K562 (cell line): ENCODE data around the gene HOXB6. TPM values are rescaled to one million over a fixed set of nuclear protein-coding genes. Genes with fewer than 3 reads are reported as not detected.

Experiments used
- ATAC-seq: fragments of 200-7000 bp; cut with Tn5 transposase; 3 replicates; pipeline ENCODE4 v1.9.1; 2020; ENCODE audit warnings: moderate library complexity
- BruUV-seq: library from RNA; stranded (reverse); fragments of 400-500 nt; replicated peaks from 2 replicates; lab custom pipeline; 2021; lab: Mats Ljungman, UMichigan
- CTCF ChIA-PET: fragments of 300-600 bp; formaldehyde crosslinking; extraction: SDS; loops from one replicate; lab custom pipeline; 2021; ENCODE audit warnings: low intra/inter-chr PET ratio; lab: Yijun Ruan, JAX
- POLR2A ChIA-PET: fragments of 300-600, 350-650 bp; sonication (Branson Sonifier 250); formaldehyde crosslinking; extraction: SDS; loops from one replicate; lab custom pipeline; 2021; ENCODE audit warnings: antibody characterized with exemption, inconsistent platforms; lab: Yijun Ruan, JAX
- DNase-seq, 4 experiments: peaks; one replicate each; pipeline versions ENCODE4 v3.0.0 to v3.0.0-alpha.2; 2011 to 2018; ENCODE audit warnings: low spot score in 3 of 4, mixed read lengths in 3 of 4; ENCODE audit errors: extremely low read depth in 1 of 4
- FAIRE-seq: peaks from 2 replicates; lab custom pipeline; 2011; peaks lifted over from hg19 to GRCh38; lab: Jason Lieb, UNC
- H2AFZ ChIP-seq: 2 replicates; pipeline ENCODE4 v1.6.0; 2011; ENCODE audit warnings: low read depth, low read length, control low read depth, inconsistent platforms
- H3K27ac ChIP-seq: fragments of 200-600 bp; 3 replicates; pipeline ENCODE4 v1.8.0; 2011; ENCODE audit warnings: low read depth, mild to moderate bottlenecking, control low read depth, inconsistent platforms, low read length, moderate library complexity, mixed read lengths; ENCODE audit errors: extremely low read depth
- H3K27me3 ChIP-seq, 2 experiments: fragments of 300-600 bp in 1 of 2; 2 replicates in 1 of 2; 3 replicates in 1 of 2; pipeline versions ENCODE4 v1.6.0 to v1.8.0; 2011; ENCODE audit warnings: inconsistent platforms in 2 of 2, low read length in 2 of 2, mild to moderate bottlenecking in 1 of 2, mixed read lengths in 1 of 2, moderate library complexity in 1 of 2; ENCODE audit not compliant: control insufficient read depth in 2 of 2, insufficient read depth in 2 of 2
- H3K36me3 ChIP-seq: fragments of 300-600 bp; 3 replicates; pipeline ENCODE4 v1.8.0; 2011; ENCODE audit warnings: mild to moderate bottlenecking, low read length, inconsistent platforms; ENCODE audit not compliant: control insufficient read depth, insufficient read depth
- H3K4me1 ChIP-seq, 2 experiments: fragments of 200-600 bp in 1 of 2; replicated peaks in 1 of 2; 2 replicates in 1 of 2; 3 replicates in 1 of 2; pipeline versions ENCODE4 v1.5.1 to v1.8.0; 2011; ENCODE audit warnings: inconsistent platforms in 2 of 2, low read length in 2 of 2, mild to moderate bottlenecking in 1 of 2, mixed read lengths in 1 of 2, moderate library complexity in 1 of 2; ENCODE audit not compliant: control insufficient read depth in 2 of 2, insufficient read depth in 2 of 2
- H3K4me2 ChIP-seq: 2 replicates; pipeline ENCODE4 v1.6.1; 2011; ENCODE audit warnings: low read length, control low read depth, inconsistent platforms, mixed read lengths; ENCODE audit not compliant: insufficient read depth
- H3K4me3 ChIP-seq: fragments of 200-600 bp; sonication (generic), shearing (Covaris generic); 2 replicates; pipeline ENCODE4 v1.5.1; 2016; ENCODE audit warnings: control low read depth, inconsistent platforms
- H3K79me2 ChIP-seq: fragments of 200-600 bp; 3 replicates; pipeline ENCODE4 v1.8.0; 2011; ENCODE audit warnings: low read length, inconsistent platforms; ENCODE audit not compliant: control insufficient read depth, insufficient read depth
- H3K9ac ChIP-seq, 2 experiments: 2 replicates each; pipeline versions ENCODE4 v1.6.0 to v1.6.1; 2011; ENCODE audit warnings: low read depth in 2 of 2, low read length in 2 of 2, control low read depth in 1 of 2, inconsistent platforms in 1 of 2, mild to moderate bottlenecking in 1 of 2, mixed read lengths in 1 of 2; ENCODE audit not compliant: insufficient read depth in 1 of 2
- H3K9me1 ChIP-seq: one replicate; pipeline ENCODE4 v1.6.0; 2011; ENCODE audit warnings: inconsistent platforms, mild to moderate bottlenecking, low read length, moderate library complexity; ENCODE audit not compliant: control insufficient read depth, insufficient read depth
- H3K9me3 ChIP-seq: replicated peaks from 2 replicates; pipeline ENCODE4 v1.5.1; 2011; ENCODE audit warnings: low read depth, low read length, inconsistent platforms; ENCODE audit not compliant: control insufficient read depth, insufficient read depth
- H4K20me1 ChIP-seq: replicated peaks from 2 replicates; pipeline ENCODE4 v1.6.1; 2011; ENCODE audit warnings: low read length, inconsistent platforms, mixed read lengths; ENCODE audit not compliant: control insufficient read depth, insufficient read depth
- CEBPZ ChIP-seq: fragments of 150-350 bp; IDR thresholded peaks from 2 replicates; pipeline ENCODE4 v1.6.1; 2014; ENCODE audit warnings: low read depth, mild to moderate bottlenecking, low read length, borderline replicate concordance
- FOXO4 ChIP-seq: fragments of 450-650 bp; formaldehyde crosslinking; IDR thresholded peaks from 2 replicates; pipeline ENCODE4 v1.4.0; 2020; ENCODE audit warnings: mild to moderate bottlenecking, moderate library complexity
- SIX5 ChIP-seq, 2 experiments: IDR thresholded peaks; 2 replicates each; pipeline ENCODE4 v1.6.1; 2011; ENCODE audit warnings: low read length in 2 of 2, borderline replicate concordance in 1 of 2, low read depth in 1 of 2, mild to moderate bottlenecking in 1 of 2, moderate library complexity in 1 of 2; ENCODE audit not compliant: insufficient read depth in 1 of 2
- ZC3H11A ChIP-seq: IDR thresholded peaks from 2 replicates; pipeline ENCODE4 v1.6.1; 2012; ENCODE audit warnings: low read depth, low read length, improper control_type of control experiment
- ZNF695 ChIP-seq: fragments of 450-650 bp; formaldehyde crosslinking; IDR thresholded peaks from 2 replicates; pipeline ENCODE4 v1.4.0; 2020; ENCODE audit warnings: mild to moderate bottlenecking, moderate library complexity
- ZNF707 ChIP-seq: fragments of 250-450 bp; sonication (Bioruptor Pico); conservative IDR thresholded peaks from 2 replicates; pipeline ENCODE4 v1.8.0; 2022; ENCODE audit warnings: inconsistent platforms, mild to moderate bottlenecking, moderate library complexity
- ZNF830 ChIP-seq: fragments of 250-450 bp; sonication (Bioruptor Pico); IDR thresholded peaks from 2 replicates; pipeline ENCODE4 v1.5.0; 2021; ENCODE audit warnings: mild to moderate bottlenecking
- ZZZ3 ChIP-seq: fragments of 450-650 bp; IDR thresholded peaks from 2 replicates; pipeline ENCODE4 v1.6.1; 2016; ENCODE audit warnings: antibody characterized with exemption, mild to moderate bottlenecking, moderate library complexity
- WGBS: fragments of 100-300 bp; shearing (Covaris generic); methylation state at CpG from one replicate; pipeline ENCODE4 v1.1.6; 2016; ENCODE audit warnings: low coverage, mixed read lengths; ENCODE audit not compliant: insufficient coverage; ENCODE audit errors: missing lambda C conversion rate; 5-methylcytosine and 5-hydroxymethylcytosine counted together
- in situ Hi-C: fragments of 300-500 bp; cut with MboI; formaldehyde crosslinking; loops from 4 replicates; pipeline ENCODE4 v1.15.0; 2018; ENCODE audit warnings: inconsistent platforms, mixed read lengths
- intact Hi-C: fragments of 100-400 bp; cut with micrococcal nuclease; formaldehyde crosslinking; loops from 2 replicates; pipeline ENCODE4 v1.14.2; 2022
- polyA plus RNA-seq, 8 experiments: library from polyadenylated mRNA; depleted of rRNA in 4 of 8; stranded (reverse) in 5 of 8; unstranded in 3 of 8; fragments of >200 nt; fragmentation: Nextera tagmentation in 2 of 8; fragmentation: Illumina TruSeq in 1 of 8; extraction: Ambion mirVana in 2 of 8; extraction: Trizol in 1 of 8; gene quantifications; 2 replicates each; pipeline versions ENCODE4 v1.2.1 to v1.2.3, GENCODE V29; 2011 to 2014; ENCODE audit warnings: inconsistent platforms in 1 of 8, missing spikeins in 1 of 8
- total RNA-seq, 7 experiments: library from RNA; depleted of rRNA in 6 of 7; stranded (reverse); fragments of >200 nt in 6 of 7; fragmentation: Illumina TruSeq in 2 of 7; extraction: Trizol in 2 of 7; gene quantifications; 2 replicates each; pipeline versions ENCODE4 v1.2.1 to v1.2.3, GENCODE V29; 2011 to 2021; ENCODE audit warnings: low replicate concordance in 1 of 7

Gene HOXB6
- total and polyA plus RNA-seq, 9 of the 15 experiments (the other 6 are each of a cell fraction or from before 2014, with no cell fraction given) = 1.2 to 14.8 (median 4.9) TPM

GRCh38 chr17:48565022-48565554 is 39.7 kb downstream of the HOXB6 start:
- WGBS = 96% methylated on average over 2 of the region's 2 CpGs

More at GRCh38 chr17:48565022-48565554, 39.7 kb downstream of the HOXB6 start:
- H3K27me3 ChIP-seq = no peaks in the 10 kb centered on the region
- CTCF ChIA-PET = no interaction called here
- H3K4me3 ChIP-seq = no peak overlapping the region
- no peaks in the 10 kb centered on the region for H3K9me3 ChIP-seq
- TF ChIP-seq ZNF830 (no peak), ZC3H11A (no peak), ZNF707 (CRISPR knock-in tag) (no peak), CEBPZ (no peak), ZZZ3 (no peak), ZNF695 (CRISPR knock-in tag) (no peak), FOXO4 (CRISPR knock-in tag) (no peak), SIX5 (IDR thresholded peaks at IDR 0.05; ENCODE audit: borderline replicate concordance in 1 of 2, insufficient read depth in 1 of 2, low read depth in 1 of 2, low read length in 2 of 2) (no peak)
- no peak overlapping the region for H3K4me2 ChIP-seq
- H2AFZ ChIP-seq = no peak overlapping the region
- peaks cover 89% of the 10 kb centered on the region; the same call in 2 of the 3 replicates for H3K36me3 ChIP-seq
- POLR2A ChIA-PET = interaction anchor here (0.6 to 3.9 kb wide), 2 partner anchors 9 to 1646 kb away, joined by 4 to 21 read pairs; no protein-coding TSS in a partner anchor
- in situ Hi-C loops = no loop called here
- ATAC-seq (no peak), DNase-seq (no peak), FAIRE-seq (no peak)
- peaks cover 9 to 14% of the 10 kb centered on the region in 2 experiments for H3K4me1 ChIP-seq
- BruUV-seq = no TSS peak
- intact Hi-C loops = no loop called here
- peaks cover 53% of the 10 kb centered on the region for H3K79me2 ChIP-seq
- no peak overlapping the region for H3K9ac ChIP-seq
- H3K27ac ChIP-seq = no peak overlapping the region
- peaks cover 6% of the 10 kb centered on the region for H3K9me1 ChIP-seq
- H4K20me1 ChIP-seq = no peaks in the 10 kb centered on the region; the same call in 1 of the 2 replicates
